Ishikawa (cell line): ENCODE results near the gene CYB5RL.

Experiments used
- CEBPB ChIP-seq: IDR thresholded peaks from 2 replicates; pipeline ENCODE4 v1.6.1; 2012
- CREB1 ChIP-seq: IDR thresholded peaks from 2 replicates; pipeline ENCODE4 v1.6.1; 2012; ENCODE audit warnings: low read depth
- EGR1 ChIP-seq: IDR thresholded peaks from 2 replicates; pipeline ENCODE4 v1.6.1; 2012
- EP300 ChIP-seq: IDR thresholded peaks from 2 replicates; pipeline ENCODE4 v1.6.1; 2012; ENCODE audit warnings: borderline replicate concordance
- FOXM1 ChIP-seq: IDR thresholded peaks from 2 replicates; pipeline ENCODE4 v1.6.1; 2012; ENCODE audit warnings: low read depth, borderline replicate concordance
- MAX ChIP-seq: IDR thresholded peaks from 2 replicates; pipeline ENCODE4 v1.6.1; 2012
- NFIC ChIP-seq: IDR thresholded peaks from 2 replicates; pipeline ENCODE4 v1.6.1; 2012
- RAD21 ChIP-seq: IDR thresholded peaks from 2 replicates; pipeline ENCODE4 v1.6.1; 2012; ENCODE audit warnings: low read depth
- REST ChIP-seq: IDR thresholded peaks from 2 replicates; pipeline ENCODE4 v1.6.1; 2012; ENCODE audit warnings: low read depth, mild to moderate bottlenecking
- TAF1 ChIP-seq: IDR thresholded peaks from 2 replicates; pipeline ENCODE4 v1.6.1; 2012; ENCODE audit warnings: low read depth, mild to moderate bottlenecking
- TCF12 ChIP-seq: IDR thresholded peaks from 2 replicates; pipeline ENCODE4 v1.6.1; 2012; ENCODE audit warnings: low read depth
- TEAD4 ChIP-seq: IDR thresholded peaks from 2 replicates; pipeline ENCODE4 v1.6.1; 2012
- YY1 ChIP-seq: IDR thresholded peaks from 2 replicates; pipeline ENCODE4 v1.6.1; 2012; ENCODE audit warnings: low read depth
- ZBTB7A ChIP-seq: IDR thresholded peaks from 2 replicates; pipeline ENCODE4 v1.6.1; 2012; ENCODE audit warnings: low read depth
- TF ChIP-seq, protein P1 (sequence below): IDR thresholded peaks from 2 replicates; pipeline ENCODE4 v1.6.1; 2012

The CYB5RL gene

GRCh38 chr1:54239631-54240031 is 39.8 kb upstream of the CYB5RL start:
- TF ChIP-seq FOXM1 (no peak), ZBTB7A (no peak), EP300 (no peak), REST (no peak), TAF1 (no peak), CEBPB (no peak), MAX (no peak), TCF12 (no peak), EGR1 (no peak), NFIC (no peak), RAD21 (no peak), TEAD4 (no peak), CREB1 (no peak), YY1 (no peak)
- TF ChIP-seq, protein P1, sequence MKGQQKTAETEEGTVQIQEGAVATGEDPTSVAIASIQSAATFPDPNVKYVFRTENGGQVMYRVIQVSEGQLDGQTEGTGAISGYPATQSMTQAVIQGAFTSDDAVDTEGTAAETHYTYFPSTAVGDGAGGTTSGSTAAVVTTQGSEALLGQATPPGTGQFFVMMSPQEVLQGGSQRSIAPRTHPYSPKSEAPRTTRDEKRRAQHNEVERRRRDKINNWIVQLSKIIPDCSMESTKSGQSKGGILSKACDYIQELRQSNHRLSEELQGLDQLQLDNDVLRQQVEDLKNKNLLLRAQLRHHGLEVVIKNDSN = no peak

DNA sequence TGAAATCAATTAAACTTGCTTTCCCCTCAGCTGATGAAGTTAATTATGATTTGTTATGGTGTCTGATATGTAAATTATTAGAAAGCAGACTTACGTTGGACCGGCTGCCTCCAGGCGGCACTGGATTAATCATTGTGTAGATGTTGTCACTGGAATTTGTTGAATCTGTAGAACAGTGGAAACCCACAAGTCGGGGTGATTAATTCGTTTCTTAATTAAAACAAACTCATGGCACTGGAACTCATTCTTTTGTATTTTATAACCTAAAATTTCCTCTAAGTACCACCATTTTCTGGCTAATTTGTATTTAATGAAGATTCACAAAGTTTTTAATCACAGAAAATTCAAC is 39.2 kb upstream of the CYB5RL start:
- TF ChIP-seq YY1 = no peak
- TF ChIP-seq, protein P1 = no peak
- no peak for TF ChIP-seq CREB1
- no peak for TF ChIP-seq CEBPB
- no peak for TF ChIP-seq TEAD4
- TF ChIP-seq REST = no peak
- no peak for TF ChIP-seq RAD21
- no peak for TF ChIP-seq NFIC
- TF ChIP-seq TAF1 = no peak
- TF ChIP-seq ZBTB7A = no peak
- TF ChIP-seq MAX = no peak
- no peak for TF ChIP-seq FOXM1
- no peak for TF ChIP-seq TCF12

DNA sequence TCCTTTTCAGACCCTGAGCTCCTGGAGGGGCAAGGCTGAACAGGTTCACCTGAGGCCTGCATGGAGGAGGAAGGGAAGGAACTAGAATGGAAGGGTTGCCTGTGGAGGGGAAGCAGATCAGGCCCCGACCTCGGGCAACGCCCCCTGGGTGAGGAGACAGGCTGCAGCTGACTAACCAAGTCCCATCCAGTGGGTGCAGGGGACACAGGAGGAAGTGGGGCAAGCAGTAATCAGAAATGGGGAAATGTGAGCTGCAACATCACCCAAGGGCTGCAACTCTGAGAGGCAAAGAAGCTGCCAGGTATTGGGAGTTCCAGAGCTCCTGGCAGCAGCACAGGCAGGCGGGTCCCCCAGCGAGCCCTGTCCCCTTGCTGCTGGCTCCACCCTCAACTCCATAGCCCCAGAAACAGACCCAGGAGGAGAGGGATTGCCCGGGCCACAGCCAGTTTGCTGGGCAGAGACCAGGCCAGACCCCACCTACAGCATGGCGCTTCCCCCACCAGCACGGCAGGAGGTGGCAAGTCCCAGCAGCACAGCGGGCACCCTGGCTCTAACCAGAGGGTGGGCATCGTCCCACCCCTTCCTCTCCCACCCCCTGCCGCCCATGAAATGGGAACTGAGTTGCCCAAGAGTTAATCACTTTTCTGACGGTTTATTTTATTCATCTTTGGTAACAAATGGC is 38.7 kb upstream of the CYB5RL start:
- no peak for TF ChIP-seq FOXM1
- TF ChIP-seq TAF1 = no peak
- TF ChIP-seq RAD21 = no peak
- no peak for TF ChIP-seq REST
- no peak for TF ChIP-seq EGR1
- no peak for TF ChIP-seq NFIC
- TF ChIP-seq TEAD4 = no peak
- TF ChIP-seq MAX = no peak
- no peak for TF ChIP-seq YY1
- TF ChIP-seq, protein P1 = no peak
- no peak for TF ChIP-seq EP300
- no peak for TF ChIP-seq CEBPB
- TF ChIP-seq CREB1 = no peak
- no peak for TF ChIP-seq TCF12
- TF ChIP-seq ZBTB7A = no peak

DNA sequence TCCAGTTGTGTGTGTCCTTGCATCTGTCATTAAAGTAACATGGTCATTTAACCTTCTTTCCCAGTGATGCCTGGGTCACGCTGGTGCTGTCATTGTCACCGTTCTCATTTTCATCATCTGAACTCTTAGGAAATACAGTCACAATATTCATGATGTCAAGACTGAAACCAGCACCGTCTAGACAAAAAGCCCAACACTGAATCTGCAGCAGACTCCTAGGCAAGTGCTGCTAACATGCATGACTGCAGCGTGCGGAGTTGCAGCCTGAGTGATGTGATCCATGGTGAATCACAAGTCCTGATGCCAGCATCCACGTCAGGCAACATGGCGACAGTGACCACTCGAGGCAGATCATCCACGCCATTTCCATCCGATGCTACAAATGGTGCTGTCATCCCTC is 37.8 kb upstream of the CYB5RL start:
- TF ChIP-seq EP300 (no peak), YY1 (no peak), CREB1 (no peak), CEBPB (no peak), MAX (no peak), TEAD4 (no peak), TCF12 (no peak), TAF1 (no peak), ZBTB7A (no peak), EGR1 (no peak), RAD21 (no peak), FOXM1 (no peak), NFIC (no peak), REST (no peak)
- TF ChIP-seq, protein P1 = no peak
